GM12878 (cell line): ENCODE data around the gene PLD5. TPM values are rescaled to one million over a fixed set of nuclear protein-coding genes. Genes with fewer than 3 reads are reported as not detected.

ENCODE experiments used
- BHLHE40 ChIP-seq, 2 experiments: fragments of 450-650 bp in 1 of 2; IDR thresholded peaks; 2 replicates each; pipeline ENCODE4 v1.6.1; 2011 to 2017; ENCODE audit warnings: low read depth in 2 of 2, borderline replicate concordance in 1 of 2, improper control_type of control experiment in 1 of 2, low read length in 1 of 2, mild to moderate bottlenecking in 1 of 2
- CREB1 ChIP-seq: IDR thresholded peaks from 2 replicates; pipeline ENCODE4 v1.6.1; 2012; ENCODE audit warnings: low read depth, mild to moderate bottlenecking, inconsistent platforms
- CREM ChIP-seq: IDR thresholded peaks from 2 replicates; pipeline ENCODE4 v1.6.1; 2014; ENCODE audit warnings: antibody characterized with exemption, low read depth
- EED ChIP-seq: sonication (generic); IDR thresholded peaks from 2 replicates; pipeline ENCODE4 v1.6.1; 2016; ENCODE audit warnings: antibody characterized with exemption, low read depth
- EGR1 ChIP-seq, 2 experiments: IDR thresholded peaks; 1 replicate in 1 of 2; 2 replicates in 1 of 2; pipeline ENCODE4 v1.6.1; 2011 to 2012; ENCODE audit warnings: low read depth in 2 of 2, low read length in 2 of 2, borderline replicate concordance in 1 of 2, mild to moderate bottlenecking in 1 of 2, moderate library complexity in 1 of 2
- JUNB ChIP-seq: IDR thresholded peaks from 2 replicates; pipeline ENCODE4 v1.6.1; 2016; ENCODE audit warnings: antibody characterized with exemption, mild to moderate bottlenecking
- MEF2A ChIP-seq: IDR thresholded peaks from 2 replicates; pipeline ENCODE4 v1.6.1; 2011; ENCODE audit warnings: low read depth, mild to moderate bottlenecking, low read length, moderate library complexity; ENCODE audit not compliant: insufficient read depth
- MYB ChIP-seq: fragments of 150-350 bp; IDR thresholded peaks from 2 replicates; pipeline ENCODE4 v1.6.1; 2014; ENCODE audit warnings: mild to moderate bottlenecking, low read depth, low read length, borderline replicate concordance
- NFIC ChIP-seq: IDR thresholded peaks from 2 replicates; pipeline ENCODE4 v1.6.1; 2012; ENCODE audit warnings: low read depth, mild to moderate bottlenecking, inconsistent platforms, low read length, moderate library complexity
- NFXL1 ChIP-seq: fragments of 450-650 bp; IDR thresholded peaks from 2 replicates; pipeline ENCODE4 v1.6.1; 2017; ENCODE audit warnings: antibody characterized with exemption, mild to moderate bottlenecking, borderline replicate concordance
- POLR2A ChIP-seq: IDR thresholded peaks from 2 replicates; pipeline ENCODE4 v1.6.1; 2011; ENCODE audit warnings: low read depth, mild to moderate bottlenecking, low read length
- SMAD1 ChIP-seq: fragments of 450-650 bp; IDR thresholded peaks from 2 replicates; pipeline ENCODE4 v1.6.1; 2018; ENCODE audit warnings: mild to moderate bottlenecking, low read depth; ENCODE audit not compliant: partially characterized antibody
- SMAD5 ChIP-seq: IDR thresholded peaks from 2 replicates; pipeline ENCODE4 v1.6.1; 2016; ENCODE audit warnings: antibody characterized with exemption, low read depth
- SREBF2 ChIP-seq: IDR thresholded peaks from 2 replicates; pipeline ENCODE4 v1.6.1; 2012; ENCODE audit warnings: mild to moderate bottlenecking, low read length
- SRF ChIP-seq, 2 experiments: IDR thresholded peaks; 2 replicates each; pipeline ENCODE4 v1.6.1; 2011; ENCODE audit warnings: low read depth in 2 of 2, low read length in 2 of 2, mild to moderate bottlenecking in 1 of 2, moderate library complexity in 1 of 2
- TAF1 ChIP-seq: IDR thresholded peaks from 2 replicates; pipeline ENCODE4 v1.6.1; 2011; ENCODE audit warnings: mild to moderate bottlenecking, low read depth, low read length, borderline replicate concordance
- TARDBP ChIP-seq: IDR thresholded peaks from 2 replicates; pipeline ENCODE4 v1.6.1; 2016; ENCODE audit warnings: borderline replicate concordance
- TCF7 ChIP-seq: IDR thresholded peaks from 2 replicates; pipeline ENCODE4 v1.6.1; 2014; ENCODE audit warnings: antibody characterized with exemption, borderline replicate concordance
- ZNF274 ChIP-seq: IDR thresholded peaks from one replicate; pipeline ENCODE4 v1.8.0; 2011; ENCODE audit not compliant: insufficient read length, insufficient read depth
- polyA plus RNA-seq, 11 experiments: library from polyadenylated mRNA; depleted of rRNA in 4 of 11; unstranded in 6 of 11; stranded (reverse) in 5 of 11; fragments of >200 nt; fragmentation: Nextera tagmentation in 4 of 11; fragmentation: Illumina TruSeq in 1 of 11; extraction: Ambion mirVana in 4 of 11; extraction: Trizol in 1 of 11; gene quantifications; 1 replicate in 1 of 11; 2 replicates in 10 of 11; pipeline versions ENCODE4 v1.2.1 to v1.2.3, GENCODE V29; 2011 to 2016; ENCODE audit warnings: inconsistent platforms in 2 of 11, missing spikeins in 2 of 11, low read depth in 1 of 11
- total RNA-seq, 4 experiments: library from RNA; depleted of rRNA in 3 of 4; stranded (reverse); fragments of >200 nt in 3 of 4; fragmentation: Illumina TruSeq in 1 of 4; extraction: Trizol in 1 of 4; gene quantifications; 2 replicates each; pipeline versions ENCODE4 v1.2.1 to v1.2.3, GENCODE V29; 2013 to 2021
- TF ChIP-seq, protein P1 (sequence below): fragments of 450-650 bp; IDR thresholded peaks from 2 replicates; pipeline ENCODE4 v1.6.1; 2017; ENCODE audit warnings: antibody characterized with exemption, mild to moderate bottlenecking, moderate library complexity
- TF ChIP-seq, protein P2 (sequence below): fragments of 150-350 bp; IDR thresholded peaks from 2 replicates; pipeline ENCODE4 v1.6.1; 2016; ENCODE audit warnings: low read depth, low read length
- TF ChIP-seq, protein P3 (sequence below): IDR thresholded peaks from 2 replicates; pipeline ENCODE4 v1.6.1; 2012; ENCODE audit warnings: low read depth, low read length, improper control_type of control experiment
- TF ChIP-seq, protein P4 (sequence below): IDR thresholded peaks from 2 replicates; pipeline ENCODE4 v1.6.1; 2012; ENCODE audit warnings: low read length, inconsistent platforms

The PLD5 gene
- total and polyA plus RNA-seq, 10 of the 15 experiments (the other 5 are each of a cell fraction or from before 2014, with no cell fraction given), result not detected

DNA sequence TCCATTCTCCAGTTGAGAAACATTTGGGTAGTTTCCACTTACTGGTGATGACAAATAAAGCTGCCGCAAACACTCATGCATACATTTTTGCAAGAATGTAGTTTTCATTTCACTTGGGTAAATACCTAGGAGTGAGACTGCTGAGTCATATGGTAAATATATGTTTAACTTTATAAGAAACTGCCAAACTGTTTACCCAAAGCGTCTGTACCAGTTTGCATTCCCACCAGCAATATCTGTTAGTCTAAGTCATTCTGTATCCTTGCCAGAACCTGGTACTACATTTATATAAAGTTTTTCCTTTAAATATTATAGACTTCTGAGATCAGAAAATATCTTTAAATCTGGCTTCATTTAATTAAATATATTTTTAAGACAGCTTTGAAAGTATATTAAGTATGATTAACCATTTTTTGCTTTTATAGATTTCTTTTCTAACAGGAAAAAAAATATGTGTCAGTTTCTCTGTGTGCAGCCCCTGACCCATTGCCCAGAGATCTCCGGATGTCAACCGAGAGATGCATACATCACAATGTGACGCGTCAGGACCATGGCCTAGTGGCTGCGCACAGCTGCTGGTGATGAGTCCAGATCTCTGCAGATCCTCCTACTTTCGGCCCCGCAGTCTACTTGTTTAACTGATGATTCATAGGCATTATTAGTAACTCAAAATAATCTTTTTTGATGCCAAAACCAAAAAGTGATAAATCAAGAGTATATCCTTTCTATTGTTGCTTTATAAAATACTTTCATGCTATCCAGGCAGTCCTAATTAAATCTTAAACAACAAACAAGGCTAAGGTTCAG lies 298.5 kb downstream of the PLD5 start (continued):
- TF ChIP-seq, protein P1, sequence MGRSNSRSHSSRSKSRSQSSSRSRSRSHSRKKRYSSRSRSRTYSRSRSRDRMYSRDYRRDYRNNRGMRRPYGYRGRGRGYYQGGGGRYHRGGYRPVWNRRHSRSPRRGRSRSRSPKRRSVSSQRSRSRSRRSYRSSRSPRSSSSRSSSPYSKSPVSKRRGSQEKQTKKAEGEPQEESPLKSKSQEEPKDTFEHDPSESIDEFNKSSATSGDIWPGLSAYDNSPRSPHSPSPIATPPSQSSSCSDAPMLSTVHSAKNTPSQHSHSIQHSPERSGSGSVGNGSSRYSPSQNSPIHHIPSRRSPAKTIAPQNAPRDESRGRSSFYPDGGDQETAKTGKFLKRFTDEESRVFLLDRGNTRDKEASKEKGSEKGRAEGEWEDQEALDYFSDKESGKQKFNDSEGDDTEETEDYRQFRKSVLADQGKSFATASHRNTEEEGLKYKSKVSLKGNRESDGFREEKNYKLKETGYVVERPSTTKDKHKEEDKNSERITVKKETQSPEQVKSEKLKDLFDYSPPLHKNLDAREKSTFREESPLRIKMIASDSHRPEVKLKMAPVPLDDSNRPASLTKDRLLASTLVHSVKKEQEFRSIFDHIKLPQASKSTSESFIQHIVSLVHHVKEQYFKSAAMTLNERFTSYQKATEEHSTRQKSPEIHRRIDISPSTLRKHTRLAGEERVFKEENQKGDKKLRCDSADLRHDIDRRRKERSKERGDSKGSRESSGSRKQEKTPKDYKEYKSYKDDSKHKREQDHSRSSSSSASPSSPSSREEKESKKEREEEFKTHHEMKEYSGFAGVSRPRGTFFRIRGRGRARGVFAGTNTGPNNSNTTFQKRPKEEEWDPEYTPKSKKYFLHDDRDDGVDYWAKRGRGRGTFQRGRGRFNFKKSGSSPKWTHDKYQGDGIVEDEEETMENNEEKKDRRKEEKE, result no peak
- no peak; a peak in 1 of 4 replicates for TF ChIP-seq BHLHE40 (IDR thresholded peaks at IDR 0.05; ENCODE audit: borderline replicate concordance in 1 of 2, low read depth in 2 of 2, low read length in 1 of 2)
- no peak for TF ChIP-seq TARDBP
- no peak for TF ChIP-seq EGR1 (IDR thresholded peaks at IDR 0.05; ENCODE audit: borderline replicate concordance in 1 of 2, low read depth in 2 of 2, low read length in 2 of 2)
- peak; percentile 47; the same call in 1 of the 2 replicates for TF ChIP-seq NFIC
- no peak for TF ChIP-seq TAF1
- TF ChIP-seq, protein P2, sequence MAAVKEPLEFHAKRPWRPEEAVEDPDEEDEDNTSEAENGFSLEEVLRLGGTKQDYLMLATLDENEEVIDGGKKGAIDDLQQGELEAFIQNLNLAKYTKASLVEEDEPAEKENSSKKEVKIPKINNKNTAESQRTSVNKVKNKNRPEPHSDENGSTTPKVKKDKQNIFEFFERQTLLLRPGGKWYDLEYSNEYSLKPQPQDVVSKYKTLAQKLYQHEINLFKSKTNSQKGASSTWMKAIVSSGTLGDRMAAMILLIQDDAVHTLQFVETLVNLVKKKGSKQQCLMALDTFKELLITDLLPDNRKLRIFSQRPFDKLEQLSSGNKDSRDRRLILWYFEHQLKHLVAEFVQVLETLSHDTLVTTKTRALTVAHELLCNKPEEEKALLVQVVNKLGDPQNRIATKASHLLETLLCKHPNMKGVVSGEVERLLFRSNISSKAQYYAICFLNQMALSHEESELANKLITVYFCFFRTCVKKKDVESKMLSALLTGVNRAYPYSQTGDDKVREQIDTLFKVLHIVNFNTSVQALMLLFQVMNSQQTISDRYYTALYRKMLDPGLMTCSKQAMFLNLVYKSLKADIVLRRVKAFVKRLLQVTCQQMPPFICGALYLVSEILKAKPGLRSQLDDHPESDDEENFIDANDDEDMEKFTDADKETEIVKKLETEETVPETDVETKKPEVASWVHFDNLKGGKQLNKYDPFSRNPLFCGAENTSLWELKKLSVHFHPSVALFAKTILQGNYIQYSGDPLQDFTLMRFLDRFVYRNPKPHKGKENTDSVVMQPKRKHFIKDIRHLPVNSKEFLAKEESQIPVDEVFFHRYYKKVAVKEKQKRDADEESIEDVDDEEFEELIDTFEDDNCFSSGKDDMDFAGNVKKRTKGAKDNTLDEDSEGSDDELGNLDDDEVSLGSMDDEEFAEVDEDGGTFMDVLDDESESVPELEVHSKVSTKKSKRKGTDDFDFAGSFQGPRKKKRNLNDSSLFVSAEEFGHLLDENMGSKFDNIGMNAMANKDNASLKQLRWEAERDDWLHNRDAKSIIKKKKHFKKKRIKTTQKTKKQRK, result no peak
- TF ChIP-seq, protein P3, sequence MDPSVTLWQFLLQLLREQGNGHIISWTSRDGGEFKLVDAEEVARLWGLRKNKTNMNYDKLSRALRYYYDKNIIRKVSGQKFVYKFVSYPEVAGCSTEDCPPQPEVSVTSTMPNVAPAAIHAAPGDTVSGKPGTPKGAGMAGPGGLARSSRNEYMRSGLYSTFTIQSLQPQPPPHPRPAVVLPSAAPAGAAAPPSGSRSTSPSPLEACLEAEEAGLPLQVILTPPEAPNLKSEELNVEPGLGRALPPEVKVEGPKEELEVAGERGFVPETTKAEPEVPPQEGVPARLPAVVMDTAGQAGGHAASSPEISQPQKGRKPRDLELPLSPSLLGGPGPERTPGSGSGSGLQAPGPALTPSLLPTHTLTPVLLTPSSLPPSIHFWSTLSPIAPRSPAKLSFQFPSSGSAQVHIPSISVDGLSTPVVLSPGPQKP, result no peak
- no peak for TF ChIP-seq SREBF2
- TF ChIP-seq MYB, result no peak
- no peak for TF ChIP-seq SRF (IDR thresholded peaks at IDR 0.05; ENCODE audit: low read depth in 2 of 2, low read length in 2 of 2)
- TF ChIP-seq TCF7, result no peak
- no peak for TF ChIP-seq NFXL1
- TF ChIP-seq POLR2A, result no peak
- no peak for TF ChIP-seq CREM
- TF ChIP-seq, protein P4, sequence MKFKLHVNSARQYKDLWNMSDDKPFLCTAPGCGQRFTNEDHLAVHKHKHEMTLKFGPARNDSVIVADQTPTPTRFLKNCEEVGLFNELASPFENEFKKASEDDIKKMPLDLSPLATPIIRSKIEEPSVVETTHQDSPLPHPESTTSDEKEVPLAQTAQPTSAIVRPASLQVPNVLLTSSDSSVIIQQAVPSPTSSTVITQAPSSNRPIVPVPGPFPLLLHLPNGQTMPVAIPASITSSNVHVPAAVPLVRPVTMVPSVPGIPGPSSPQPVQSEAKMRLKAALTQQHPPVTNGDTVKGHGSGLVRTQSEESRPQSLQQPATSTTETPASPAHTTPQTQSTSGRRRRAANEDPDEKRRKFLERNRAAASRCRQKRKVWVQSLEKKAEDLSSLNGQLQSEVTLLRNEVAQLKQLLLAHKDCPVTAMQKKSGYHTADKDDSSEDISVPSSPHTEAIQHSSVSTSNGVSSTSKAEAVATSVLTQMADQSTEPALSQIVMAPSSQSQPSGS, result 0 out of 2 replicates have a peak, but pooled peaks have one; percentile 54
- no peak for TF ChIP-seq MEF2A
- peak; percentile 72 for TF ChIP-seq JUNB
- TF ChIP-seq SMAD5, result no peak
- no peak for TF ChIP-seq ZNF274
- no peak for TF ChIP-seq CREB1
- no peak for TF ChIP-seq SMAD1
- TF ChIP-seq EED, result no peak
